Vagina (tissue), 2 donors: Measurements from ENCODE around the gene SH3GL3. TPM values are rescaled to one million over a fixed set of nuclear protein-coding genes. Genes with fewer than 3 reads are reported as not detected.

Experiments
- DNase-seq, 2 donors: peaks; one replicate each; pipeline ENCODE4 v3.0.0-alpha.2; 2017; ENCODE audit errors: extremely low spot score in 2 of 2
- H3K27ac ChIP-seq: fragments of 200-600 bp; sonication (generic); one replicate; pipeline ENCODE4 v1.5.1; 2019
- H3K27me3 ChIP-seq: fragments of 200-600 bp; sonication (generic); one replicate; pipeline ENCODE4 v1.5.1; 2019
- H3K36me3 ChIP-seq, 2 donors: fragments of 200-600 bp; sonication (generic); one replicate each; pipeline ENCODE4 v1.5.1; 2017 to 2019
- H3K4me1 ChIP-seq: fragments of 200-600 bp; sonication (generic); one replicate; pipeline ENCODE4 v1.5.1; 2019
- H3K4me3 ChIP-seq, 2 donors: fragments of 200-600 bp; sonication (generic); 1 replicate in 1 of 2; 2 replicates in 1 of 2; pipeline ENCODE4 v1.5.1; 2016 to 2019
- H3K9me3 ChIP-seq: fragments of 200-600 bp; sonication (generic); one replicate; pipeline ENCODE4 v1.5.1; 2019
- CTCF ChIP-seq, 3 experiments: fragments of 450-650 bp in 2 of 3; fragments of 200-600 bp in 1 of 3; sonication (generic) in 1 of 3; IDR thresholded peaks; one replicate each; pipeline ENCODE4 v1.5.1; 2017 to 2019; ENCODE audit warnings: antibody characterized with exemption in 3 of 3, mild to moderate bottlenecking in 2 of 3, moderate library complexity in 2 of 3
- POLR2A ChIP-seq, 2 donors: fragments of 450-650 bp; IDR thresholded peaks; one replicate each; pipeline ENCODE4 v1.6.1; 2017; ENCODE audit warnings: antibody characterized with exemption in 2 of 2, mild to moderate bottlenecking in 2 of 2, moderate library complexity in 2 of 2
- POLR2AphosphoS5 ChIP-seq, 2 donors: sonication (generic); formaldehyde crosslinking; IDR thresholded peaks; one replicate each; pipeline ENCODE4 v1.9.0; 2017; ENCODE audit warnings: antibody characterized with exemption in 2 of 2, mild to moderate bottlenecking in 2 of 2, low read depth in 1 of 2; ENCODE audit not compliant: insufficient read depth in 1 of 2
- intact Hi-C: fragments of 100-400 bp; cut with DNase I; formaldehyde crosslinking; loops from one replicate; pipeline ENCODE4 v1.15.1; 2023
- total RNA-seq: library from RNA; depleted of rRNA; stranded (reverse); fragments of >200 nt; gene quantifications from one replicate; pipeline ENCODE4 v1.2.3, GENCODE V29; 2016

The SH3GL3 gene
- total RNA-seq, 1 donor from 2014 or later: 3.9 TPM

DNA sequence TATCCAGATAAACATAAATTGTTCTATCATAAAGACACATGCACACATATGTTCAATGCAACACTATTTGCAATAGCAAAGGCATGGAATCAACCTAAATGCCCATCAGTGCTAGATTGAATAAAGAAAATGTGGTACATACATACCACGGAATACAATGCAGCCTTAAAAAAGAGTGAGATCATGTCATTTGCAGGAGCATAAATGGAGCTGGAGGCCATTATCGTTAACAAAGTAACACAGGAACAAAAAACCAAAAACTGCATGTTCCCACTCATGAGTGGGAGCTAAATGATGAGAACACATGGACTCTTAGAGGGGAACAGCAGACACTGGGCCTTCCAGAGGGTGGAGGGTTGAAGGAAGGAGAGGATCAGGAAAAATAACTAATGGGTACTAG, 79.2 kb downstream of the SH3GL3 start:
- no peak for DNase-seq
- TF ChIP-seq POLR2A (IDR thresholded peaks at IDR 0.05) (no peak), CTCF (IDR thresholded peaks at IDR 0.05) (no peak), POLR2AphosphoS5 (IDR thresholded peaks at IDR 0.05; ENCODE audit: insufficient read depth in 1 of 2, low read depth in 1 of 2) (no peak)
- H3K4me3 ChIP-seq: no peak overlapping the region
- H3K27me3 ChIP-seq: no peaks in the 10 kb centered on the region
- no peaks in the 10 kb centered on the region for H3K36me3 ChIP-seq
- no peaks in the 10 kb centered on the region for H3K4me1 ChIP-seq
- intact Hi-C loops: no loop called here
- peaks cover 7% of the 10 kb centered on the region for H3K9me3 ChIP-seq
- no peak overlapping the region for H3K27ac ChIP-seq

DNA sequence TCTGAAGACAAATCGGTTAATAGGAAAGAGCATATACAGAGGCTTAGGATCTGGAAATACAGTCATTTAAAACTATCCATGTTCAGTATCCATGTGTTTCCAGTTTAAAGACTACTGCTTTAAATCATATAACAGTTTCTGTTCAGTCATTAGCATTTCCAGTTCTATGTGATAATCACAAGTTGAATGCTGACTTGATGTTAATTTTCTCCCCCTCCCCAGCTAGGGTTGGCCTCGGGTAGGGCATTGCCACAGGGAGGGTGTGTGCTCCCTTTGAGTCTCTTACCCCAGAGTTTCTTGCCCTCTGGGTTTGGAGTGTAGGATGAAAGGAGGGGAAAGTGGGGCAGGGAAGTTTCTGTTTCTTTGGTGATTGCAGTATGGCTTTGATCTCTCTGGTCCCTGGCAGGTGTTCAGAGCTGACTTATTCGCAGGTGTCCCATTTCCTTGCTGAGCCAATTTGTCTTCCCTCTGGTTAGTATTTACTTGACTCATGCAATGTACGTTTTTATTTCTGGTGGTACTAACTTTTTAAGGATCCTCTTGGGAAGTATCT, 86.3 kb downstream of the SH3GL3 start:
- Histone ChIP-seq H3K36me3 (no peaks in the 10 kb centered on the region), H3K27ac (no peak overlapping the region), H3K9me3 (no peaks in the 10 kb centered on the region), H3K4me3 (no peak overlapping the region), H3K27me3 (no peaks in the 10 kb centered on the region), H3K4me1 (no peaks in the 10 kb centered on the region)
- DNase-seq: no peak
- intact Hi-C loops: no loop called here
- TF ChIP-seq POLR2A (IDR thresholded peaks at IDR 0.05): no peak
- TF ChIP-seq POLR2AphosphoS5 (IDR thresholded peaks at IDR 0.05; ENCODE audit: insufficient read depth in 1 of 2, low read depth in 1 of 2): no peak
- TF ChIP-seq CTCF (IDR thresholded peaks at IDR 0.05): no peak

DNA sequence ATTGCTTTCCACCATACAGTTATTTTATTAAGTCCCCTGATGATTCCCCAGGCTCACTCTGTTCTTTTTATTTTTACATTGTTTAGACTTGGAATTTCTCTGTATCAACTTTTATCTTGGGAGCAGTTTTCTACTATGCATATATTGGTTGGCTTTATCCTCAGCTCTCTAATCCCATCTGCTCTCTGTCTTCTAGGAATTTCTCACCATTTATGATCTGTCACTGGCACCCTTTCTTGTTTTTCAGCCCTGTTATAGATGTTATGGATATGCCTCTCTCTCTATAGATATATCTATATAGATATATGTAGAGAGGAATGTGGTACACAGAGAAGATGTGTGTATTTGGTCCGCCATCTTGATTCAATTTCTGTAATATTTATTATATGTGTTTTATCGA, 90.5 kb downstream of the SH3GL3 start:
- H3K36me3 ChIP-seq: no peaks in the 10 kb centered on the region
- no peaks in the 10 kb centered on the region for H3K9me3 ChIP-seq
- intact Hi-C loops: no loop called here
- H3K27ac ChIP-seq: no peak overlapping the region
- TF ChIP-seq POLR2A (IDR thresholded peaks at IDR 0.05) (no peak), POLR2AphosphoS5 (IDR thresholded peaks at IDR 0.05; ENCODE audit: insufficient read depth in 1 of 2, low read depth in 1 of 2) (no peak), CTCF (IDR thresholded peaks at IDR 0.05) (no peak)
- H3K4me1 ChIP-seq: no peaks in the 10 kb centered on the region
- no peak overlapping the region for H3K4me3 ChIP-seq
- no peaks in the 10 kb centered on the region for H3K27me3 ChIP-seq
- no peak for DNase-seq

DNA sequence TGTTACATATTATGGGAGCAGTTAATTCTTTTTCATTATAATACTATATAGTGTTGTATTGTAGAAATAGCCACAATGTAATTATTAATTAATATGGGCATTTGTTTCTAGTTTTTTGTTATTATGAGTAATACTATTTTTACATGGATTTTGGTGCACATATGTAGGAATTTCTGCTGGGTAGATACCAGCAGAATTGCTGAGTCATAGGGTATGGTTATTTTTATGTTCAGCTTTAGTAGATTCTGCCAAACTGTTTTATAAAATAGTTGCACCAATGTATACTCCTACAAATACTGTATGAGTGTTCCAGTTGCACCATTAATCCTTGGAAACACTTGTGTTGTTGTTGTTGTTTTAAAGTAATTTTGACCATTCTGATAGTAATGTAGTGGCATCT, 91.5 kb downstream of the SH3GL3 start:
- no peaks in the 10 kb centered on the region for H3K4me1 ChIP-seq
- H3K27me3 ChIP-seq: no peaks in the 10 kb centered on the region
- no peak for DNase-seq
- intact Hi-C loops: no loop called here
- H3K27ac ChIP-seq: no peak overlapping the region
- TF ChIP-seq POLR2AphosphoS5 (IDR thresholded peaks at IDR 0.05; ENCODE audit: insufficient read depth in 1 of 2, low read depth in 1 of 2): no peak
- TF ChIP-seq POLR2A (IDR thresholded peaks at IDR 0.05): no peak
- no peak for TF ChIP-seq CTCF (IDR thresholded peaks at IDR 0.05)
- H3K36me3 ChIP-seq: no peaks in the 10 kb centered on the region
- H3K9me3 ChIP-seq: no peaks in the 10 kb centered on the region
- no peak overlapping the region for H3K4me3 ChIP-seq

DNA sequence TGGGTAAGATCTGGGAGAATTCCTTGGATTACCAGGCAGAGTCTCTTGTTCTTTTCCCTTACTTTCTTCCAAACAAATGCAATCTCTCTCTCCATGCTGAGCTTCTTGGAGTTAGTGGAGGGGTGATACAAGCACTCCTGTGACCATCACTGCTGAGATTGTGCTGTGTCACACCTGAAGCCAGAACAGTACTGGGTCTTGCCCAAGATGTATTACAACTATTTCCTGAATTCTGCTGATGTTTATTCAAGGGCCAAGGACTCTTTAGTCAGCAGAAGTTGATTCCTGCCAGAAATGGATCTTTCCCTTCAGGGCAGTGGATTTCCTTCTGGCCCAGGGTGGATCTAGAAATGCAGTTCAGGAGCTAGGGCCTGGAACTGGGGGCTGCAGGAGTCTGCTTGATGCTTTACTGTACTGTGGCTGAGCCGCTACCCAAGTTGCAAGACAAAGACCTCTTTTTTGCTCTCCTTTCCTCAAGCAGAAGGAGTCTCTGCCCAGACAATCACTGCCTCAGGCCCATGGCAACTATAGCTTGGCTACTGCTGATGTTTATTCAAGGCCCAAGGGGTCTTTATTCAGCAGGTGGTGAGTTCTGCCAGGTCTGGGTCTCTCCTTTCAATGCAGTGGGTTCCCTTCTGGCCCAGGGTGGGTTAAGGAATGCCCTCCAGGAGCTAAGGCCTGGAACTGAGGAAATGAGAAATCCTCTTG, 98.8 kb downstream of the SH3GL3 start:
- no peak overlapping the region for H3K27ac ChIP-seq
- intact Hi-C loops: no loop called here
- H3K4me3 ChIP-seq: no peak overlapping the region
- H3K27me3 ChIP-seq: no peaks in the 10 kb centered on the region
- H3K4me1 ChIP-seq: no peaks in the 10 kb centered on the region
- no peak for DNase-seq
- no peaks in the 10 kb centered on the region for H3K36me3 ChIP-seq
- H3K9me3 ChIP-seq: no peaks in the 10 kb centered on the region
- TF ChIP-seq CTCF (IDR thresholded peaks at IDR 0.05) (no peak), POLR2A (IDR thresholded peaks at IDR 0.05) (no peak), POLR2AphosphoS5 (IDR thresholded peaks at IDR 0.05; ENCODE audit: insufficient read depth in 1 of 2, low read depth in 1 of 2) (no peak)
